GM19193 (cell line): ENCODE measurements around the gene CACNB2.

ENCODE experiments used
- POLR2A ChIP-seq: IDR thresholded peaks from 4 replicates; pipeline ENCODE4 v1.6.1; 2011; ENCODE audit not compliant: insufficient read depth, insufficient read length; ENCODE audit errors: extremely low read depth

CACNB2 gene

GRCh38 chr10:18429335-18429734 is 289.1 kb downstream of the CACNB2 start:
- TF ChIP-seq POLR2A, result no peak

GRCh38 chr10:18436902-18437301 is 296.7 kb downstream of the CACNB2 start:
- TF ChIP-seq POLR2A, result no peak

- TF ChIP-seq POLR2A, result no peak
These were observed 297.3 kb downstream of the CACNB2 start for GRCh38 chr10:18437486-18437885.

- TF ChIP-seq POLR2A, result no peak
These were observed 298.3 kb downstream of the CACNB2 start for GRCh38 chr10:18438361-18439126.

- TF ChIP-seq POLR2A, result no peak
These were observed 299.4 kb downstream of the CACNB2 start for GRCh38 chr10:18439601-18440000.

GRCh38 chr10:18446205-18446604 is 306.0 kb downstream of the CACNB2 start:
- no peak for TF ChIP-seq POLR2A

GRCh38 chr10:18449611-18450026 is 309.4 kb downstream of the CACNB2 start:
- TF ChIP-seq POLR2A, result no peak

GRCh38 chr10:18450298-18450697 is 310.1 kb downstream of the CACNB2 start:
- no peak for TF ChIP-seq POLR2A

- TF ChIP-seq POLR2A, result no peak
These were observed 315.1 kb downstream of the CACNB2 start for GRCh38 chr10:18455086-18455884.

GRCh38 chr10:18456984-18457383 is 316.8 kb downstream of the CACNB2 start:
- TF ChIP-seq POLR2A, result no peak

- TF ChIP-seq POLR2A, result no peak
These were observed 319.8 kb downstream of the CACNB2 start for GRCh38 chr10:18460032-18460431.

- no peak for TF ChIP-seq POLR2A
These were observed 323.5 kb downstream of the CACNB2 start for GRCh38 chr10:18463673-18464211.

GRCh38 chr10:18469125-18469524 is 328.9 kb downstream of the CACNB2 start:
- no peak for TF ChIP-seq POLR2A

GRCh38 chr10:18472977-18473376 is 332.8 kb downstream of the CACNB2 start:
- TF ChIP-seq POLR2A, result no peak

GRCh38 chr10:18473424-18474117 is 333.3 kb downstream of the CACNB2 start:
- no peak for TF ChIP-seq POLR2A
